Measurements from ENCODE around the gene PLCB2.

The PLCB2 gene

GRCh38 chr15:40286061-40286532 lies 21.6 kb downstream of the PLCB2 start:
- DNase-seq (ENCODE audit: low read depth in 2 of 2): no peak

- no peak for DNase-seq (ENCODE audit: low read depth in 2 of 2)
Measured at GRCh38 chr15:40285554-40286011, 22.2 kb downstream of the PLCB2 start.

GRCh38 chr15:40285151-40285550 lies 22.6 kb downstream of the PLCB2 start:
- DNase-seq (ENCODE audit: low read depth in 2 of 2): no peak

- DNase-seq (ENCODE audit: low read depth in 2 of 2): no peak
Measured at GRCh38 chr15:40283615-40284300, 24.0 kb downstream of the PLCB2 start.

- peak in 1 of 2 donors; percentile 24 for DNase-seq (ENCODE audit: low read depth in 2 of 2)
Measured at GRCh38 chr15:40282869-40283614, 24.7 kb downstream of the PLCB2 start, which contains the start of gene ANKRD63. TSS of gene ANKRD63 (minus strand) at chr15:40283064. CDS start at chr15:40282586, 478 bp downstream.

GRCh38 chr15:40282147-40282868 lies 25.4 kb downstream of the PLCB2 start:
- peak; percentile 18 to 31 for DNase-seq (ENCODE audit: low read depth in 2 of 2)

GRCh38 chr15:40281801-40282146 lies 26.0 kb downstream of the PLCB2 start:
- no peak for DNase-seq (ENCODE audit: low read depth in 2 of 2)

- no peak for DNase-seq (ENCODE audit: low read depth in 2 of 2)
Measured at GRCh38 chr15:40281057-40281800, 26.5 kb downstream of the PLCB2 start.

GRCh38 chr15:40280260-40281056 lies 27.3 kb downstream of the PLCB2 start:
- no peak for DNase-seq (ENCODE audit: low read depth in 2 of 2)

GRCh38 chr15:40279437-40280141 lies 28.1 kb downstream of the PLCB2 start:
- peak; percentile 34 to 38 for DNase-seq (ENCODE audit: low read depth in 2 of 2)

- no peak for DNase-seq (ENCODE audit: low read depth in 2 of 2)
Measured at GRCh38 chr15:40278026-40278425, 29.7 kb downstream of the PLCB2 start.

- no peak for DNase-seq (ENCODE audit: low read depth in 2 of 2)
Measured at GRCh38 chr15:40277471-40277870, 30.3 kb downstream of the PLCB2 start.

- no peak for DNase-seq (ENCODE audit: low read depth in 2 of 2)
Measured at GRCh38 chr15:40276927-40277326, 30.8 kb downstream of the PLCB2 start.

GRCh38 chr15:40275954-40276353 lies 31.8 kb downstream of the PLCB2 start:
- no peak for DNase-seq (ENCODE audit: low read depth in 2 of 2)

GRCh38 chr15:40275523-40275922 lies 32.2 kb downstream of the PLCB2 start:
- DNase-seq (ENCODE audit: low read depth in 2 of 2): no peak

GRCh38 chr15:40274350-40275274 lies 33.1 kb downstream of the PLCB2 start:
- peak; percentile 68 to 71 for DNase-seq (ENCODE audit: low read depth in 2 of 2)

- DNase-seq (ENCODE audit: low read depth in 2 of 2): no peak
Measured at GRCh38 chr15:40273428-40273827, 34.3 kb downstream of the PLCB2 start.

GRCh38 chr15:40272485-40273056 lies 35.2 kb downstream of the PLCB2 start:
- no peak for DNase-seq (ENCODE audit: low read depth in 2 of 2)

Measured in stimulated activated CD8-positive, alpha-beta memory T cell treated with anti-CD3 and anti-CD28 coated beads, Interleukin-15, amount 100 ng/mL, for 48 hours (primary cell).